ENCODE measurements around the gene AIF1L.

Gene AIF1L

GRCh38 chr9:131078427-131079366, 17.6 kb upstream of the AIF1L start:
- DNase-seq (ENCODE audit: low spot score), result no peak

DNA sequence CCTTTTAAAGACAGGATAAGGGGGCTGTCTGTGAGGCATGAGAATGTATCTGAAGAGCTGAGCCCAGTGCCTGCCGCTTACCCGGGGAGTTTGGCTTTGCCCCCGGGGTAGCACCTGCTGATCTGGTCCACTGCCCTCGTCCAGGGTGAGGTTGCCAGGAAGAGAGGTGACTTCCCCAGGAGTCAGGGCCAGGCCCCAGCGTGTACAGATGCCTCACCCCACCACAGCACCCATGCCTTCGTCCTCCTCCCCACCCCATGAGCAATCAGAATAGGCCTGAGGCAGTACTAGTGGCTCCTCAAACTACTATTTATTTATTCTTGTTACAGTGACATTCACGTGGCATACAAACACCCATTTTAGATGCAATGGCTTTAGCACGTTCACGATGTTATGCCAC, 15.7 kb upstream of the AIF1L start:
- no peak for DNase-seq (ENCODE audit: low spot score)

GRCh38 chr9:131081868-131082267, 14.5 kb upstream of the AIF1L start:
- DNase-seq (ENCODE audit: low spot score), result no peak

DNA sequence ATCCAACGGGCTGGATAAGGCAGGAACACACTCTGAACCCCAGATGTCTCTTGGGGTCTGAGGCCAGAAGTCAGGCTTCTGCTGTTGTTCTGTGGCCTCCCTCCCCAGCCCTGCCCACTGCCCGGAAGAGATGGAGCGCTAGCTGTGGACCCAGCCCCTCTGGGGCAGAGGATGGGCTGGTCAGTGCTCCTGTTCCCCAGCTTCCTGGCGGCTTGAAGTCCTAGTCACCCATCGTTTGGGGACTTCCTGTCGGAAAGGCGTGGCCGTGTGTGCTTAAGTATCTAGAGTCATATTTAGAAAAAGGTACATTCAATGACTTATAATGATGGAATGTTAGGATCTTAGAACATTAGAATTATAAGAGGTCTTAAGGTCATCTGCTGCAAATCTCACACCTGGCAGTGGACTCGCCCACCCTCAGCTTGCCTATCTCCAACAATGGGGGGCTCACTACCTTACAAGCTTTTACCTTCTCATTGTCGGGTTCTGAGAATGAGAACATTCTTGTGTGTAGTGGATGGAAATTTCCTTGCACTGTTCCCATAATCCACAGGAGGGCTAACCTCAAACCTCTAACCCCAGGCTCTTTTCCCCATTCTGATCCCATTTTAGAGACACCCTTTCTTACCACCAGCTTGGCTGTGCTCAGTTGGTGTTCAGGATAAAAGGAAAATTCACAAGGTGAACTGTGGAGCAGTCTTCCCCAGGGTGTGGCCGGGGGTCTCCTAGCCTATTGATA, 13.4 kb upstream of the AIF1L start:
- peak; percentile 44 for DNase-seq (ENCODE audit: low spot score)

DNA sequence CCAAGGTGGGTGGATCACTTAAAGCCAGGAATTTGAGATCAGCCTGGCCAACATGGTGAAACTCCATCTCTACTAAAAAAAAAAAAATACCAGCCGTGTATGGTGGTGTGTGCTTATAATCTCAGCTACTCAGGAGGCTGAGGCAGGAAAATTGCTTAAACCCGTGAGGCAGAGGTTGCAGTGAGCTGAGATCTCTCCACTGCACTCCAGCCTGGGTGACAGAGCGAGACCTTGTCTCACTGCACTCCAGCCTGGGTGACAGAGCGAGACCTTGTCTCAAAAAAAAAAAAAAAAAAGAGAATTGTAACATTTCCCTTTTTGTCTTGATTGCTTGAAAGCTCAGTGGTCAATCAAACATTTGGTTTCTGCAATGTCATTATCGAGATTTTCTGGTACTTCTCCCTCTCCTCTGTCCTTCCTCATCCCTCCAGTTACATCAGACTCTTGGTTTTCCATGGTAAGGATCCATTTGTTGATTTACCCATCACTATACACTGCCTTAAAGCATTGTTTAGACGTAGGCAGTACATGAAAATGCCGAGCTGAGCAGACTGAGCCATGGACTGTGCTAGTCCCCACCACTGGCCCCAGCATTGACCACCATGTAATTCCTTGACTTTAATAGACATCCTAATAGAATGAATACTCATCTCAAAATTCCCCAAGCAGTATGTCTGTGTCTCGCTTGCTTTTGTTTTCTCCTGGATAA, 11.5 kb upstream of the AIF1L start:
- no peak for DNase-seq (ENCODE audit: low spot score)

DNA sequence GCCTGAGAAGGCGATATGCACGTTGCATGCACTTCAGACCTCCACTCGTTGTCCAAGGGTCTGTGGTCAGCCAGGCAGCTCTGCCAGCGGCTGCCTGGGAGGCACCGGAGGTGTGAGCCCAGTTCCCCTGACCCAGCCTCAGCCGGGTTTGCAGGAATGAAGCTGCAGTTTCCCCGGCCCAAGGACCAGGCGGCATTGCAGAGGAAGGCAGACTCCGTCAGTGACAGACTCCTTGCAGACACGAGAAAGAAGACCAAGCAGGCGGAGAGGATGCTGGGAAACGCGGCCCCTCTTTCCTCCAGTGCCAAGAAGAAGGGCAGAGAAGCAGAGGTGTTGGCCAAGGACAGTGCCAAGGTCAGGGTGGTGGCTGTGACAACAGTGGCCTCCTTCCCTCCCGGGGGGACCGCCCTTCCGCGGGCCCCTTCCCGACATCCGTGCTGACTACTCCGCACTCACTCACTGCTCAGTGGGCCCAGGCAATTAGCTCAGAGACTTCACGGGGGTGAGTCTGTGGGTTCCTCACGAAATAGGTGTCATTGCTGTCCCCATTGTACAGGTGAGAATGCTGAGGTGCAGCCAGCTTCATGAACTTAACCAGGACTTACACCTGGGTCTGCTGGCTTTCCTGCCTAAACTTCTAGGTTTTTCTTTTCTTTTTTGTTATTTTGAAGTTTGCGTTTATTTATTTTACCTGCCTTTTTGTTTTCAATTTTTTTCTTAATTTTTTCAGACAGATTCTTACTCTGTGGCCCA, 10.8 kb upstream of the AIF1L start:
- DNase-seq (ENCODE audit: low spot score), result no peak

- no peak for DNase-seq (ENCODE audit: low spot score)
These were observed 8.9 kb upstream of the AIF1L start for GRCh38 chr9:131087354-131087893.

DNA sequence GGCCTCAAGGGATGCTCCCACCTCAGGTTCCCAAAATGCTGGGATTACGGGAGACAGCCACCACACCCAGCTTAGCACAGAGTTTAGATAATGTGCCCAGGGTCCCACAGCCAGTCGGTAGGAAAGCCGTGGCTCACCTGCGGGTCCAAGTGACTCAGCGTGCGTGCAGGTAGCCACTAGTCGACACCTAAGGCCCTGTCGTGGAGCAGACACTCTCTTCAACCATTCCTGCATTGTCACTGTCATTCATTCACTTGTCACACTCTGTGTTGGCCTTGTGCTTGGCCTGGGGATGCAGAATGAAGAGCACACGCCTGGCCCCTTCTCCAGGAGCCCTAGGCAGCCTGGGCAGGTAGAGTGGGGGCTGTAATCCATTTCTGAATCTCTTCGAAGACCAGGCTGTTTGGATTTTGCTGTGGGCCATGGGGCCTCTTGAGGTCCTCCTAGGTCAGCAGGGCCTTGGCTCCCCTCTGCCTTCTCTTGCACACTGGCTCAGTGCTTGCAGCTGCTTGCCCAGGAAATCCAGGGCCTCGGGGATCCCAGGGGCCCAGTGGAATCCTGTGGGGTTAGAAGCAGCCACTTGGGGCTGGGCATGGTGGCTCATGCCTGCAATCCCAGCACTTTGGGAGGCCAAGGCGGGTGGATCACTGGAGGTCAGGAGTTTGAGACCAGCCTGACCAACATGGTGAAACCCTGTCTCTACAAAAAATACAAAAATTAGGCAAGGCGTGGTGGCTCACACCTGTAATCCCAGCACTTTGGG, 6.1 kb upstream of the AIF1L start:
- DNase-seq (ENCODE audit: low spot score), result no peak

GRCh38 chr9:131091352-131091992, 4.9 kb upstream of the AIF1L start:
- no peak for DNase-seq (ENCODE audit: low spot score)

DNA sequence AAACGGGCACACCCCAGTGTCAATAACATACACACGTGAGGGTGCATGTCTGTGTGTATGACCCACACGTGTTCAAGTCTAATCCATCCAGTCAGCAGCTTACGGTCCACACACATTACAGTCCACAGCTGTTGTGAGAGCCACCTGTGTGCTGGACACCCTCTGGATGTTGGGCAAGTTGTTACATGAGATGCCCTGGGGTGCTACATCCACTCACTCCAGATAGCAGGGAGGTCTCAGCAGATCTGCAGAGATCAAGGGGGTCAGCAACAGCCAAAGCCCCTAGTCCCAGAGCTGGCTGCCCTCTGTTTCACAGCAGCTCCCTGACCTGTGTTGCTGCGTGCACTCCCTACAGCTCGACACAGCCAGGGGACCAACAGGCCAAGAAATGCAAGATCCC, 4.3 kb upstream of the AIF1L start:
- no peak for DNase-seq (ENCODE audit: low spot score)

DNA sequence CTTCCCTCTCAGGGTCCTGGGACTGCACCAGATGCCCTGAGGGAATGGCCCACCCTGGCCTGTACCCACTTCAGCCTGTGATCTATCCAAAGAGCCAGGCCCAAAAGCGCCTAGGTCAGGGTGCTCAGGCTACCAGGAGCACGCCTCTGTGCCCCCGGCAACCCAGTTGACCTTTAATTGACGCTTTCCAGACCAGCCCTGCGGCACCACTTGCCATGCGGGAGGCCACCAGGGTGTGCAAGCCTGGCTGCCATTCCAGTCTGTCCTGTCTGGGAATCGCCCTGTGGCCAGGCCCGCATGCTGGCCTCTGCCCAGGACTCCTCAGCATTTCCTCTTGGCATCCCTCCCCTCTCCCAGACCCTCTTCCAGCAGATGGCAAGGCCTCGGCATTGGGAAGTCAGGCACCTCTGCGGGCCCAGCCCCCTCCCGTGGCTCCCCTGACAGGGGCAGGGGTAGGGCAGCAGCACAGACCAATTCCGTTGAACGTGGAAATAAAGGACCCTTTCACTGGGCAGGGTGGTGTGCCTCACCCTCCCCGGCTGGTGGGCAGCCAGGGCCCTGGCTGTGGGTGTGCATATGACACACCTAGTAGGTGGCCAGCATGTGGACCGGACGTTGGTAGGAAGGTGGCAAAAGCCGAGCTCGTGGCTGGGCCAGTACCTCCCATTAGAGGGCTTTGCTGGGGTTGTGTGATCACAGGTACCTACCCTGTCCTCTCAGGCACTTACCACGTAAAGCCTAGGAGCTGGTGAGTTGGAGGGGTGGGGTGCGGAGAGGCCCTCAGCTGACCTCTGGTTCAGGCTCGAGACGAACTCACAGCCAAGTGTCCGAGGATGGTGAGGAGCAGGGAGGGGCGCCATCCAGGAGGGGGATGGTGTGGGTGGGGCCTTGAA, 3.5 kb upstream of the AIF1L start:
- DNase-seq (ENCODE audit: low spot score), result no peak

- no peak for DNase-seq (ENCODE audit: low spot score)
These were observed 2.3 kb upstream of the AIF1L start for GRCh38 chr9:131094015-131094414.

- no peak for DNase-seq (ENCODE audit: low spot score)
These were observed 1.7 kb upstream of the AIF1L start for GRCh38 chr9:131094622-131095021.

DNA sequence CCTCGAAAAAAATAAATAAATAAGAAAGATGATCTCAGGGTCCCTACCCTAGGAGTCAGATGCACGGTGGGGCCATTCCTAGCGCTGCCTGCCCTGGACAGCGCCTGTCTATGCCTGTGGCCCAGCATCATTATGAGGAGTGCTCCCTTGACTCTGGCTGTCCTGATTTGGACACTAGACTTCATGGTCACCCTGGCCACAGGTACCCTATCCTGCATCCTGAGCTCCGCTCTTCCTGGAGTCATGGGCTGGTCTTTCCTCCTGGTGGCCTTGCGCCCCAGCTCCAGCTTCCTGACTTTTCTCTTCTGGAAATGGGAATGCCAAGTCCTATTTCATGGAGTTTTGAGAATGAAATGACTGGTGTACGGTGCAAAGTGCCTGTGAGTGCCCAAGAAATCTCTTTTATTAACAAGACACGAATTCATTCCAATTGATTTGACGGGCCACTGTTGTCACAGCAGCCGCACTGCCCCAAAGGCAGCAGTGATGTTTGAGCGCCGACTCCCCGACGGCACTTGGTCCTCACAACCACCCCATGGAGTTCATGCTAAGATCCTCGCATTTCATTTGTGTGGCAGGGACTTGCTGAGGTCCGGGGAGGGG, 564 bp upstream of the AIF1L start:
- DNase-seq (ENCODE audit: low spot score), result peak; percentile 43

DNA sequence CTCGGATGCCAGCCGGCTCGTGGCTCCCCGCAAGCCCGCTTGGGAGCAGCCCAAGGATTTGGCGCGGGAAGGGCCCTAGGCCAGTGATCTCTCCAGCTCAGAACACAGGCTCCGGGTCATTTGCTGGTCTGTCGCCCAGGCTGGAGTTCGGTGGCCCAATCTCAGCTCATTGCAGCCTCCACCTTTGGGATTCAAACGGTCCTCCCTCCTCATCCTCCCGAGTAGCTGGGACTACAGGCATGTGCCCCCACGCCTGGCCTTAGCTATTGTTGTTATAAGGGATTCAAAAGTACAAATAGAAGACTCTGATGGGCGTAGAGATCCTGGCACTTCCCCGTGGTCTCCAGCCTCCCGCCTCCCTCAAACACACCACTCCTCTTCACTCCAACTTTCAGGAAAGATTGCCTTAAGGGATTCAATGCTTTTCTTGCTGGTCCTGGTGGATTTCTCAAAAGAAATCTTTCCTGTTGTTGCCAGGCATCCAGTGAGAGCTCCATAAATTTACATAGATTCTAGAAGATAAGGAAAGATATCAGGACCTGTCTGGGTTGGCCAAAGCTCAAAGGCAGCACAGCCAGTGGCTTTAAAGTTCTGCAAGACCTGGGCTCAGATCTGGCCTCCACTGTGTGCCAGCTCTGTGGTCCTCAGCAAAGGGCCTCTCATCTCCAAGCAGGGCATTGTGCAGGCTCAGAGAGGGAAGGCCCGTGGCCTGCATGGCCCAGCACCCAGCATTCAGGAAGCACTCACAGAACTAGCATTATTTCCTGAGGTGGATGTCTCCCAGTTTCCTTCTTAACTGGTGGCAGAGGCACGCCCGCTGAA, 1.0 kb downstream of the AIF1L start:
- DNase-seq (ENCODE audit: low spot score), result no peak

DNA sequence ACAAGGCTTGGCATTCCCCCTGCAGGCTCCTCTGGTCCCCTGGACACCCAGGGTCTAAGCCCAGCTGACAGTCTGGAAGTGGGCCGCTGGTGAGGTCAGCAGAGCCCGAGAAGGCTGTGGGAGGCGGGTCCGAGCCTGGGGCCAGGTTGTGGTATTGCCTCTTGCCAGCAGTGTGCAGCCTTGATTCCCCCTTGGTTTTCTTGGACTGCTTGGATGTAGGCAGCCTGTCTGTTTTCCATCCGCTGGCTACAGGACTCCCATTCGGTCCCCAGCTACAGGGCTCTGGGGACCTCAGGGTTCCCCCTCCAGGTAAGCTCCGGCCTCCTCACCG, 1.6 kb downstream of the AIF1L start:
- DNase-seq (ENCODE audit: low spot score), result no peak

DNA sequence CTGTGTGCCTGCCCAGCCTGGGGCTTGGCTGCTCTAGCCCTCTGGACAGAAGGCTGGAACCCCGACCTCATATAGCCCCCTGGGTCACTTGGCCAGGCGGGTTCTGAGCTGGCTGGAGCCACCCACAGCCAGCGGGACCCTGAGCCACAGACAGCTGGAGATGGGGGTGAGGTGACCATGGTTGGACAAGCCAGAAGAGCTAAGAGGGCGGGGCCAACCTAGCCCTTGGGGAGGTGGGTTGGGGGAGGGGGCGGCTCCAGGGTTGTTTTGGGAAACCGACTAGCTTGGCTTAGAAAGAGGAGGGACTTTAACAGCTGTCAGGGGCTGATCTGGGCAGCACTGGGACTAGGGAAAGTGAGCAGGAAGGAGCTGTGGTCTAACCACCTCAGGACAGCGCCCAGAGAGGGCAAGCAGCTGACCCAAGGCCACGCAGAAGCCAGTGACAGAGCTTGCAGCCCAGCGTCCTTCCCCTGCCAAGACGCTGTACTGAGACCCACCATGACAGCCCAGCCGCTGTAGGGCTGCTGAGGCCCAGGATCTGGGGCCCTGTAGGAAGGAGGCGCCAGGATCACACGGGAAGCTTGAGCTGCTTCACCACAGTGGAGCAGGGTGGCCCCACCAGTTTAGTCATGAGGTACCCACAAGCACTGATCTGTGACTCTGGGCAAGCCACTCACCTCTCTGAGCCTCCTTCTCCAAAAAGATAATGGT, 2.2 kb downstream of the AIF1L start:
- no peak for DNase-seq (ENCODE audit: low spot score)

Measured in HuH-7 (cell line).